Sigmoid colon (tissue), 4 donors: ENCODE data around the gene EPHA4.

Experiments used
- CTCF ChIP-seq, 4 experiments: fragments of 450-650 bp in 3 of 4; fragments of 200-600 bp in 1 of 4; IDR thresholded peaks; one replicate each; pipeline ENCODE4 v1.5.1; 2016 to 2019; ENCODE audit warnings: antibody characterized with exemption in 4 of 4, mild to moderate bottlenecking in 3 of 4, moderate library complexity in 2 of 4
- EP300 ChIP-seq, 4 donors: sonication (generic); formaldehyde crosslinking; IDR thresholded peaks; one replicate each; pipeline ENCODE4 v1.6.1; 2017; ENCODE audit warnings: antibody characterized with exemption in 4 of 4
- POLR2A ChIP-seq, 2 donors: fragments of 450-650 bp; IDR thresholded peaks; one replicate each; pipeline ENCODE4 v1.6.1; 2016; ENCODE audit warnings: antibody characterized with exemption in 2 of 2, mild to moderate bottlenecking in 2 of 2, moderate library complexity in 2 of 2

GRCh38 chr2:221478485-221478863, 93.6 kb downstream of the EPHA4 start:
- TF ChIP-seq POLR2A (IDR thresholded peaks at IDR 0.05) = no peak
- TF ChIP-seq CTCF (IDR thresholded peaks at IDR 0.05) = no peak
- TF ChIP-seq EP300 (IDR thresholded peaks at IDR 0.05) = no peak
